Adipose tissue (tissue), 3 donors: ENCODE measurements around the gene RARG. TPM values are rescaled to one million over a fixed set of nuclear protein-coding genes. Genes with fewer than 3 reads are reported as not detected.
"Not testable (repeated sequence)": the region's sequence is repeated elsewhere in the genome, so short reads cannot be mapped to it uniquely, and the experiment has no call there.

Experiments
- H3K27ac ChIP-seq: one replicate; pipeline ENCODE4 v1.5.1; 2013; ENCODE audit warnings: low read depth, low read length
- WGBS, 3 donors: extraction: QIAGEN DNeasy Blood & Tissue Kit; methylation state at CpG; one replicate each; pipeline ENCODE4 v1.1.7; 2013; 5-methylcytosine and 5-hydroxymethylcytosine counted together
- polyA plus RNA-seq, 3 donors: library from polyadenylated mRNA; stranded (reverse); fragments of 200-250 nt; gene quantifications; one replicate each; pipeline ENCODE4 v1.2.3, GENCODE V29; 2013
- donor health status: healthy with polysubstance abuse.
- donor health status: Bipolar disorder and iron deficiency.
- donor health status: healthy.

Gene RARG
- polyA plus RNA-seq, 3 donors = 4.5 to 31.0 (median 9.4) TPM

DNA sequence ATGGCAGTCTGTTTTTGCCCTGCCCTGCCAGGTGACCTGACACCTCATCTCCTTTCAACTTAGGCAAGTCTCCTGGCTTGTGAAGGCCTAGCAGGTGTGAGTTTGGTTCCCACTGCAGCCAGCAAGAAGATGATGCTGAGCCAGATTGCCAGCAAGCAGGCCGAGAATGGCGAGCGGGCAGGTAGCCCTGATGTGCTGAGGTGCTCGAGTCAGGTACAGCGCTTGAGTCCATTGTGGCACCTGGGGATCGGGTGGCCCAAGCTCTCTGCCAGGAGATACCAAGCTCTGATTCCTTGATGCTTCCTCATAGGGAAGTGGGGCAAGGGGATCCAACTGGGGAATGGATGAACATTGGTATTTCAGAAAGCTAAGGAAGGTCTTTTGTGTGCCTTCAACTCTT, 47.2 kb downstream of the RARG start:
- no peak overlapping the region for H3K27ac ChIP-seq
- WGBS, 3 donors = 95 to 96% (median 96%) methylated on average over 6 of the region's 6 CpGs

DNA sequence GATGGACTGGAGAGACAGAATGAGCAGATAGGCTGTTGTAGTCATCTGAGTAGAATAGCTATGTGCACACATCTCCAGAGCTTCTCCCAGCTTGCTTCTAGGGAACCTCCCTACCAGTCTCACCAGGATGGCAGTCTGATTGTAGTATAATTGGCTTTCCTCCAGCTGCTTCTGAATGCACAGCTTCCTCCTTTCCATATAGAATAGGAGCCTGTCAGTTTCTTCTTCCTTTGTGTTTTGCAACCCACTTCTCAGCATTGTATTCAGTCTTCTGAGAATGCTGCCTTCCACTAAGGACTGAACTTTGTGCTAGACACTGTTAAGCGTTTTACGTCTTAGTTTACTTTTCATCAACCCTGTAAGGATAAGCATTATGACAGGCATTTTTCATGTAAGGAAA, 49.1 kb downstream of the RARG start:
- WGBS, 3 donors = 17 to 39% (median 24%) methylated on average over 2 of the region's 2 CpGs
- H3K27ac ChIP-seq = no peak overlapping the region

DNA sequence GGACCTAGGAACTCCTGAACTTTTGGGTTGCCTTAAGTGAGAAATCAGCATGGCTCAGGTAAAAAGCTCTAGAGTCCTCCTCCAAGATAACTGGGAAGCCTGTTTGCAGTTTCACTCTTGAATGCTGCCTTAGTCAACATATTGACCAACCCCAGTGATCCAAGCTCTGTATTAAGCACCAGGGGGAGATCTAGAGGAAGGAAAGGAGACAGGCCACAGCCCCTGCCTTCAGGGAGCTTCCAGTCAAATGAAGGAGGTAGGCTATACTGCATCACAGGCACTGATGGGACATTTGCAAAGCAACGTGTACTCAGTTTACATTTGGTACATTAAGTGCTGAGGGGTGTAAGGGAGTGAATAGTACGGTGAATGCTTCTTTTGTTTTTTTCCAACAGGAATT, 50.1 kb downstream of the RARG start:
- 56 to 68% (median 57%) methylated on average over 2 of the region's 2 CpGs for WGBS, 3 donors
- H3K27ac ChIP-seq = no peak overlapping the region

DNA sequence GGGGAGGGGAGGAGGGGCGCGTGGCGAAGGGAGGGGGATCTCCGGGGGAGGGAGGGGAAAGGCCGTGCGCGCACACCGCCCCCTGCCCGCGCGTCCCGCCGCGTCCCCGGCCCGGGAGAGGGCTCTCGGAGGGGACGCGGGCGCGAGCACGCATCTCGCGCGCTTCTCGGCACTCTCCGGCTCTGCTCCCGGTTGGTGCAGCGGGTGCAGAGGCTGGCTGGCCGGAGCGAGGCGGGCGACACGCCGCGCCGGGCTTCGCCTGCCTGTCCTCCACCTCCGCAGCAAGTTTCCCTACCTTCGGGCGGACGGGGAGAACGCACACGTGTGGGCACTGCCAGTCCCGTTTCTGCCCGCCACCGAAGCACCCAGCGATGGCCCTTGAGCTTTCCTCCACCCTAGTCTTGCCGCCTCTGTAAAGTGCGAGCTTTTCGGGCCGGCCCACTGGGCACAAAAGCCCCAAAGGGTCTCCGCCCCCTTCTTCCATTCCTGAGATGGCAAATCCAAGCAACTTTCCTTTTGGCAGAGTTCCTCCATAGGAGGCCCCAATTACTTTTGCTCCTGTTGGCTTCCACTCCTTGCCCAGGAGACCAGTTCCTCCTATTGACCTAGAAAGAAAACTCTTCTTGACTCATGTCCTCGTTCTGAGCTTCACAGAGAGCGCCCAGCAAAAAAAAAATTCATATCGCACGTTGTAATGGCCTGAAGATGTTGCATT, 50.9 kb downstream of the RARG start:
- 1 to 2% (median 1%) methylated on average over 27 to 56 of the region's 57 CpGs for WGBS, 3 donors
- peak overlapping the region; percentile 72 for H3K27ac ChIP-seq

DNA sequence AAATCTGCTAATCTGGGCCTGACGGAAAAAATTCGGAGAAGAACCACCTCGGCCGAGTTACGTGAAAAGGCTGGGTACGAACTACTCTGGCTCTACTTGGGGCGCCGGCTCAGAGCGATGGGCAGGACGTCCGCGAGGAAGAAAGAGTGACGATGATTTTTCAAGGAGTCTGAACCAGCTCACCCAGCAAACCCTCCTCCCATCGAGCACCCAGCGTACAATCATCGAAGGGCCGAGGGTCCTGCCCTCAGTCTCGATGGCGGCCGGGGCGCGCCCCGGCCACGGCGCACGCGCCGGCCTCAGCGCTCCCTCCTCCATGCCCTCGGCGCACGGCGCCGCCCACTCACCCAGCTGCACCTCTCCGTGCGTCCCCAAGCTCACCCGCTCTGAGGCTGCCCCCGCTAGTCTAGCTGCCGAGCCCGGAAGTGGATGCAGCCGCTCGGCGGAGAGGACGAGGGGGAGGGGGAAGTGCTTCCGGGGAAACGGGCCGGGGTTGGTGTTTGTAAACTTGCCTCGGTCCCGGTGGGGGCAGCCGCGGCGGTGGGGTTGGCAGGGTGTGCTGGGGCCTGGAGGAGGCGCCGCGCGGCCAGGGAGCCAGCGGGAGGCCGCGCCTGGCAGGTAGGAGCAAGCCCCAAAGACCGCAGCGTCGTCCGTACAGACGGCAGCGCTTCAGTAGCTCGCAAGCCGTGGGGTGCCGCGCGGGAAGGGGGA, 51.6 kb downstream of the RARG start, which contains the start of the genes CSAD and ZNF740:
CSAD (minus strand) TSS at position 706 of the 711 bp plus-strand sequence. CDS start 7,455 bp downstream, outside the sequence.
ZNF740 (plus strand) TSS at position 503 of the 711 bp plus-strand sequence. CDS start 1,262 bp downstream, outside the sequence.
- 0 to 1% (median 0%) methylated on average over 64 to 70 of the region's 70 CpGs for WGBS, 3 donors
- H3K27ac ChIP-seq = peak within 1 kb of the TSS; percentile 72

DNA sequence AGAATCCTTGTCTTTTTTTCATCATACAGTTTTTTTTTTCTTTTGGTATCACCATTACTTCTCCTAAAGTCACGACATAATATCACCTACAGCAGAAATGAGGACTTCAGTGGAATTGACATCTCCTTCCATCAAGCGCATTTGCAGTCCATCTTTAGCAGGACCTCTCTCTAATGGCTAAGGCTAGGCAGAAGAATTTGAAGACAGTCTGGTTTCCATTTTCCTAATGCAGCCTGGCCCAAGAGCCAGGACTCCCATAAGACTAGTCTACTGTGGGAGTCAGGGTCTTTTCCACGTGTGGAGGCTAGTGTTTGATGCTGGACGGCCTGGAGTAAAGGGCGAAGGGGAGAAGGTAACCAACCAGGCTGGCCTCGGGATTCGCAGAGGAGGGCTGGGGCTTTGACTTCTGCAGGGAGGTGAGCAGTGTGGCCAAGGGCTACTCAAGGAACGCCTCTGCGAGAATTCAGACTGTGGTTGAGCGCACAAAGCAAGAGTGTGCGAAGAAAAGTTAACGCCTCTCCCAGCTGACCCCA, 52.3 kb downstream of the RARG start:
- peak overlapping the region; percentile 72 for H3K27ac ChIP-seq
- WGBS, 3 donors = 15 to 17% (median 17%) methylated on average over 12 of the region's 12 CpGs

DNA sequence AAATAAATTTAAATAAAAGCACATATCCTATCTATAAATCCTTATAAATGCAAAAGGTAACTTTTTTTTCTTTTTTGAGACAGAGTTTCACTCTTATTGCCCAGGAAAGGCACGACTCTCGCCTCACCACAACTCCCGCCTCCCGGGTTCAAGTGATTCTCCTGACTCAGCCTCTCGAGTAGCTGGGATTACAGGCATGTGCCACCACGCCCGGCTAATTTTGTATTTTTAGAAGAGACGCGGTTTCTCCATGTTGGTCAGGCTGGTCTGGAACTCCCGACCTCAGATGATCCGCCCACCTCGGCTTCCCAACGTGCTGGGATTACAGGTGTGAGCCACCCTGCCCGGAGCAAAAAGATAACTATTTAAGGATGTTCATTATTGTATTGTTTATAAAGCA, 53.2 kb downstream of the RARG start:
- not testable (repeated sequence) for H3K27ac ChIP-seq
- 95 to 97% (median 95%) methylated on average over 14 of the region's 14 CpGs for whole genome bisulfite sequencing, 3 donors

DNA sequence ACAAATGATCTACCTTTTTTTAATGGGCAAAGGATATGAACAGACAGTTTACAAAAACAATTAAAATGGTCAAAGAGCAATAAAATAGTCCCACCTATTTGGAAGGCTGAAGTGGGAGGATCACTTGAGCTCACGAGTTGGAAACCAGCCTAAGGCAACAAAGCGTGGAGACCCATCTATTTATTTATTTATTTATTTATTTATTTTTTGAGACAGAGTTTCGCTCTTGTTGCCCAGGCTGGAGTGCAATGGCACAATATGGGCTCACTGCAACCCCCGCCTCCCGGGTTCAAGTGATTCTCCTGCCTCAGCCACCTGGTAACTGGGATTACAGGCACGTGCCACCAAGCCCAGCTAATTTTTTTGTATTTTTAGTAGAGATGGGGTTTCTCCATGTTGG, 54.6 kb downstream of the RARG start:
- not testable (repeated sequence) for H3K27ac ChIP-seq
- WGBS, 3 donors = 86 to 95% (median 92%) methylated on average over 6 of the region's 6 CpGs

DNA sequence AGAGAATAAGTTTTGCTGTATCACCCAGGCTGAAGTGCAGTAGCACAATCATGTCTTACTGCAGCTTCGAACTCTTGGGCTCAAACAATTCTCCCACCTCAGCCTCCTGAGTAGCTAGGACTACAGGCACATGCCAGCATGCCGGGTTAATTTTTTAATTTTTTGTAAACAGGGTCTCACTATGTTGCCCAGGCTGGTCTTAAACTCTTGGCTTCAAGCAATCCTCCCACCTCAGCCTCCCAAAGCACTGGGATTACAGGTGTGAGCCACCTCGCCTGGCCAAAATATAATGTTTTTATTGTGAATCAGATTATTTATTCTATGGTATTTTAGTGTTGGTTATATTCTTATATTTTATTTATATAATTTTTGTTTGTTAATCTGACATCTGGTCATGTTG, 55.3 kb downstream of the RARG start:
- WGBS, 3 donors = 95 to 100% (median 98%) methylated on average over 3 of the region's 3 CpGs
- no peak overlapping the region for H3K27ac ChIP-seq

DNA sequence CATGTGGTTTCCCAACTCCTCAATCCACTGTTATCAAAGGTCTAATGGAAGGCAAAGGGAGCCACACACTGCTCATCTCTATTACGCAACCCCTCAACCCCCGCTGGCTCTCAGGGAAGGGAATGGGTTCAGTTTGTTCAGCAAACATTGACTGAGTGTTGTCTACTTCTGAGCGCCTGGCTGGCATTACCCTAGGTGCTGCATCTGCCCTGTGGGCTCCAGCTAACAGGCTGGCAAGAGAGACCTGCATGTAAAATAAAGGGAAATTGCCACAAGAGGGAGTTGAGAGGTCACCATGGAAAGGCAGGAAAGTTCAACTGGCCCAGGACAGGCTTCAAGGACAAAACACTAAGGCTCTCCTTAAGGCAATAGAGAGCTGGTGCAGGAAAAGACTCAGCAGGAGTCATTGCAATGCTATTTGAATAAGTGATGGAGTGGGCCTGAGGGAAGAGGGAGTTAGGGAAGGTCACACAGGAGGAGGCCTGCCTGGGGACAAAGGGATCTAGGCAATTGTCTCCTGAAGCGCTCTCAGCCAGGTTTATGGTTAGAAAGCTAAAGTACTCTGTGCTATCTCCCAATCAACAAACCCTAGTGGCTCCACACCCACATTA, 57.0 kb downstream of the RARG start:
- WGBS, 3 donors = 54 to 74% (median 66%) methylated on average over 4 of the region's 4 CpGs
- H3K27ac ChIP-seq = no peak overlapping the region

DNA sequence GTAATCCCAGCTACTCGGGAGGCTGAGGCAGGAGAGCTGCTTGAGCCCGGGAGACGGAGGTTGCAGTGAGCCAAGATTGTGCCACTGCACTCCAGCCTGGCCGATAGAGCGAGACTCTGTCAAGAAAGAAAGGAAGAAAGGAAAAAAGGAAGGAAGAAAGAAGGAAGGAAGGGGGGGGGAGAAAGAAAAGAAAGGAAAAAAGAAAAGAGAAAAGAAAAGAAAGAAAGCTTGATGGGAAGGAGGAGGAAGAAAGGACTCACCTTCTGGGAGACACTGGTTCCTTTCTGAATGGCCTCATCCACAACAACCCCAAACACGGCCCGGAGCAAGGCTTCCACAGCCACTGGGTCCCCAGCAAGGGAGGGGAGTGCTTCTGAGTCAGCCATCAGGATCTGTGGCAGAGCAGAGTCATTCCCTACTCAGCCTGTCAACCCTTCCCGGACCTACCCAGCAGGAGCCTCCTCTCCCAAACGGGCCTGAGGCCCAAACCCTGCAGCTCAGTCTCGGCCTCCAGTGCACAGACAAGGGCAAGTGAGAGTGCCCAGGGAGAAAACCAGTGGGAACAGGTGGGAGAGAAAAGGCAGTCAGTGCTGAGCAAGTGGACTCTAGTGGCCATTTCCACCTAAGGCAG, 58.8 kb downstream of the RARG start:
- no peak overlapping the region for H3K27ac ChIP-seq
- WGBS, 3 donors = 85 to 87% (median 86%) methylated on average over 10 of the region's 10 CpGs

DNA sequence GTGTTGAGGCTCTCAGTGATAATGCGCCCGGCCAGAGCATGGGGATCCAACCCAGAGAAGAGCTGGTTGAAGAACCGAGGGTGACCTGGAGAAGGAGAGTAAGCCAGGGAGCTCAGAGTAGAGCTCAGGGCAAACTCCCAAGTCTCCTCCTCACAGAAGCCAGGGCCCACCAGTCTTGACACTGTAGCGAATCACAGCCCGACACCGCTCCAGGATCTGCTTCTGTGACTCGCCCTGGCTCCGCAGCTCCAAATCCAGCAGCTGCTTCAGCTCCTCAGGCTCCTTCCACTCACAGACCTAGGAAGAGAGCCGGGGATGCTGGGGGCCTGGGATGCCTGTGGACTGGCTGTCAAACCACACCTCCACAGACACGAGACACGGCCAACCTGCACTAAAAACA, 59.7 kb downstream of the RARG start:
- H3K27ac ChIP-seq = no peak overlapping the region
- WGBS, 3 donors = 82 to 85% (median 83%) methylated on average over 11 of the region's 11 CpGs

DNA sequence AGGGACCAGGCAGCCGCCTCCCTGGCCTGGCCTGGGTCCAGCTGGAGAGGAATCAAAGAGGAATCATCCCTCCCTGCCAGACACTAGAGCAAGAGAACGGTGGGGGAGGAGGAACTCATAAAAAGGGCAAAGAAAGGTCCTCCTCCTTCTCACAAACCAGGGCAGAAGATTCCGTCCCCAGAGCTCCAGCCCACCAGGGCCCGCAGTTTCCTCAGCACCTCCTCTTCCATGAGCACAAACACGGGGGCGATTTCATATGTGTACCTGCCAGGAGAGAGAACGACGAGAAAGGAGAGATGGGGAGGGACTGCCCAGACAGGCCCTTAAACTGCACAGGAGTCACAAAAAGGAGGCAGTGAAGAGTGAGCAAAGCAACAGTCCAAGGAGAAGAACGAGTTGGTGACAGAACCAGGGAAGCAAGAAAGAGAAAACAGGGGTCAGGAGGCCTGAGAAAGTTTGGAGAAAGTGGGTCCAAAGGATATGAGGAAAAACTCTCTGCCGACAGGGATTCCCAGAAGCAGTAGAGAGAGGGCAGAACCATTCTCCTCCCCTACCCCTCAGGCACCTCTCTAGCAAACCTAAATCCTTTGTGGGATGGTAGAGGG, 60.2 kb downstream of the RARG start:
- 58 to 65% (median 58%) methylated on average over 10 of the region's 10 CpGs for WGBS, 3 donors
- no peak overlapping the region for H3K27ac ChIP-seq

DNA sequence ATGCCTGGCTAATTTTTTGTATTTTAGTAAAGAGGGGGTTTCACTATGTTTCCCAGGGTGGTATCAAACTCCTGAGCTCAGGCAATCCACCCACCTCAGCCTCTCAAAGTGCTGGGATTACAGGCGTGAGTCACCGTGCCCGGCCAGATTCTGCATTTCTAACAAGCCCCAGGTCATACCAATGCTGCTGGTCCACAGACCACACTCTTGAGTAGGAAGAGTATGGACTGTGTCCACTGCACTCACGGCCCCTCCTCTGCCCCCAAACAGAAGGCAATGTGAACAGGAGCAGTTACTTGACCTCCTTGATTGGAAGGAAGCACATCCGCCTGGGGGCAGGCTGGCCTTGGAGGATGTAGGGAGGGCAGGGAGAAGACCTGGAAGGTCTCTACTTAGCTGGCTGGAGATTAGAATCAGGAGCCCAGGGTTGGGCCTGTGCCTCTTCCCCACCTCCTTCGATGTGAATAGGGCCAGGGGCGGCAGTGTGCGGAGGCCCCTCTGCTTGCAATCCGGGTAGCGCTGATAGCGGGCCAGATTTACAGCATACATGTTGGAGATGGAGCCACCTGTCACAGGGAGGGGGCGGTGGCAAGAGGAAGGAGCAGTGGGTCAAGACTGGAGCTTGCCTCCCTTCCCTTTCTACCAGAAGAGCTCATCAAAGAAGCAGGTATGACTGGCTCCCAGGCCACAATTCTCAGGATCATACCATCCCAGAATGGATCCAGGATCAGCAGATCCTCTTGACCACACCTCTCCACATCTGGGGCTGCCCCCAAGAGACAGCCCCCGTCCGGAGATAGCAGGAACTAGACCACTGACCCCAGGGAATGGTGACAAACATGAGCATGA, 60.9 kb downstream of the RARG start:
- WGBS, 3 donors = 79 to 88% (median 86%) methylated on average over 14 of the region's 14 CpGs
- H3K27ac ChIP-seq = no peak overlapping the region

DNA sequence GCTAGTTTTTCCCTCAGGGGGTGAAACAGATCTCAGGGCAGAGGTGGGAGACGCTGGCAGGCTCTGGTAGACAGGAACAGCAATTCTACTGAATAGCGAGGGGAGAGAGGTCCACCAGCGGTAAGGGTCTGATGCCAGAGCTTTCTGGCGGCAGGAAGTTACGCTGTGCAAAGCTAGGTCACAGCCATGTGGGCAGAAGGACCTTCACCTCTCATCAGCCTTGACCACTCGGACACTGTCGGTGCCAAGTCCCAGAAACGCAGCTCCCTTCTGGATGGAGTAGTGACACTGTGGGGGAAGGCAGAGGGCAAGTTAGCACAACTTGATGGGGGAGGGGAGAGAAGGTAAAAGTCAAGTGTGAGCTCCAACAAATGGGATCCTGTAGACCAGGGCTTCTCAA, 61.8 kb downstream of the RARG start:
- no peak overlapping the region for H3K27ac ChIP-seq
- 90 to 93% (median 91%) methylated on average over 8 of the region's 8 CpGs for WGBS, 3 donors

DNA sequence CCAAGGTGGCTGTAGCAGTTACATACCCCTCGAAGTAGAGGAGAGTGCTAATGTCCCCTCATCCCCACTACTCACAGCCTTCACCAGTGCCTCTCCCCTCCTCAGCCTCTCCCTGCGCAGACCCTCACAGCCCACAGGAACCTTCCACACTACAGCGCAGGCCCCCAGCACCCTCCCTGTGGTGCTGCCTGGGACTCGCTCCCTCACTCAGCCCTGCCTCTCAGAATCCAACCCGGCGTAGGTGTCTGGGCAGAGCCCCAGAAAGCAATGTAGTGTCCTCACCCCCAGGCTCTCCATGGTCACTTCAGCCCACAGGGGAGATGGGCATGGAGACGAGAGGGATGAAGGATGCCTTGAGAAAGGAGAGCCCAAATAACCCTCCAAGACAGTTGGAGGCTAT, 62.4 kb downstream of the RARG start:
- no peak overlapping the region for H3K27ac ChIP-seq
- WGBS, 3 donors = 94 to 96% (median 94%) methylated on average over 7 of the region's 7 CpGs

DNA sequence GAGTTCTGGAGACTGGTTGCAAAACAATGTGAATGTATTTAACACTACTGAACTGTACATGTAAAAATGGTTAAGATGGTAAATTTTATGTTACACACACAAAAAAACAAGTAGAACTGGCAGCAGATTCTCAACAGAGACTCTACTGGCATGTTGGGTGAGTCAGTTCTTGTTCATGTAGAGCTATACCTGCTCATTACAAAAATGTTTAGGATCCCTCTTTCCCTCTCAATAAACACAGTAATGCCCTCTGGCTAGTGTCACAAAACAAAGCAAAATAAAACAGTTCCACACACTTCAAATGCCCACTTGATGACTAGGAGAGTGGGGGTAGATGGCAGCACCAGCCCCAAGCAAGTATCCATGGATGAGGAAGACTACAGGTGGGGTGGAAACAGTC, 65.2 kb downstream of the RARG start:
- no peak overlapping the region for H3K27ac ChIP-seq

DNA sequence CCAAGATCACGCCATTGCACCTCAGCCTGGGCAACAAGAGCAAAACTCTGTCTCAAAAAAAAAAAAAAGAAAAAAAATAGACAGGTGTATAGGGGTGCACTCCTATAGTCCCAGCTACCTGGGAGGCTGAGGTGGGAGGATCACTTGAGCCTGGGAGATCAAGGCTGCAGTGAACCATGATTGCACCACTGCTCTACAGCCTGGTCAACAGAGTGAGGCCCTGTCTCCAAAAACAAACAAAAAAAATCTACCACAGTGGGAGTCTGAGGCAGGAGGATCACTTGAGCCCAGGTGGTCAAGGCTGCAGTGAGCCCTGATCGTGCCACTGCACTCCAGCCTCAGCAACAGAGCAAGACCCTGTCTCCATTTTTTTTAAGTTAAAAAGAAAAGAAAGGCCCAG, 69.0 kb downstream of the RARG start:
- 96 to 100% (median 100%) methylated on average over 2 of the region's 2 CpGs for WGBS, 3 donors
- H3K27ac ChIP-seq = not testable (repeated sequence)
